NCI-H1930 (cell line): ENCODE results near the gene AQP12B.
"Not testable (repeated sequence)": the region's sequence is repeated elsewhere in the genome, so short reads cannot be mapped to it uniquely, and the experiment has no call there.

ENCODE experiments used
- DNase-seq, 2 experiments: peaks; one replicate each; lab custom pipeline; 2025; lab: John Stamatoyannopoulos, UW

Gene AQP12B

GRCh38 chr2:240683329-240683979 is 769 bp upstream of the AQP12B start:
- not testable (repeated sequence) for DNase-seq

- not testable (repeated sequence) for DNase-seq
These were observed 2.5 kb downstream of the AQP12B start for GRCh38 chr2:240680185-240680584.

GRCh38 chr2:240678909-240679308 is 3.8 kb downstream of the AQP12B start:
- DNase-seq, result not testable (repeated sequence)

DNA sequence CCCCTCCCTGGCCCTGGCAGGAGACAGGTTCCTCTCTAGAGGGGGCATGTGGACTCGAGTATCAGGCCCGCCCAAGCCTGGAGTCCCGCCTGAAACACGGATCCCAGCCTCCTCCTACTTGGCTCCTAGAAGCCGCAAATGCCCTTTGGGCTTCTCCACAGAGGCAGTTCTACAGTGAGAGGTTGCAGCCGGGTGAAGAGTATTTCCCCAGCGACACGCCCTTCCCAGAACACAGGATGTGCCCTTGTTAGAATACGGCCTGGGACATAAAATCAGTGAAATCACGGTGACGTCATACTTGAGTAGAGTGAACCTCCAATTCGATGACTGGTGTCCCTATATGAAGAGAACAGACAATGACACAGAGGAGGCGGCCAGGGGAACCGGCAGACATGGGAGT is 4.6 kb downstream of the AQP12B start:
- not testable (repeated sequence) for DNase-seq

- not testable (repeated sequence) for DNase-seq
These were observed 7.3 kb downstream of the AQP12B start for GRCh38 chr2:240675345-240675744.

- not testable (repeated sequence) for DNase-seq
These were observed 8.1 kb downstream of the AQP12B start for GRCh38 chr2:240674461-240675184.

- DNase-seq, result peak in 1 of 2 experiments; percentile 3
These were observed 9.9 kb downstream of the AQP12B start for GRCh38 chr2:240672701-240673190.

- no peak for DNase-seq
These were observed 10.5 kb downstream of the AQP12B start for GRCh38 chr2:240672076-240672700.

- DNase-seq, result no peak
These were observed 11.7 kb downstream of the AQP12B start for GRCh38 chr2:240670950-240671349.

DNA sequence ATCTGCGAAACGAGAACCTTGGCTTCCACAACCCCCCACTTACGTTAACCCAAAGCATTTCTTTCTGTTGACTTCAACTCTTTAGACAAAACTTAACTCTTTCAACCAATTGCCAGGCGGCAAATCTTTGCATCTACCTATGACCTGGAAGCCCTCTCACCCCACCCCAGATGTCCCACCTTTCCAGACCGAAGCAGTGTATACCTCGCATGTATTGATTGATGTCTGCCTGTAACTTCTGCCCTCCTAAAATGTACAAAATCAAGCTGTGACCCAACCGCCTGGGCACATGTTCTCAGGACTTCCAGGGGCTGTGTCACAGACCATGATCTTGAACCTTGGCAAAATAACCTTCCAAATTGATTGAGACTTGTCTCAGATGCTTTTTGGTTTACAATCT is 12.3 kb downstream of the AQP12B start:
- no peak for DNase-seq

DNA sequence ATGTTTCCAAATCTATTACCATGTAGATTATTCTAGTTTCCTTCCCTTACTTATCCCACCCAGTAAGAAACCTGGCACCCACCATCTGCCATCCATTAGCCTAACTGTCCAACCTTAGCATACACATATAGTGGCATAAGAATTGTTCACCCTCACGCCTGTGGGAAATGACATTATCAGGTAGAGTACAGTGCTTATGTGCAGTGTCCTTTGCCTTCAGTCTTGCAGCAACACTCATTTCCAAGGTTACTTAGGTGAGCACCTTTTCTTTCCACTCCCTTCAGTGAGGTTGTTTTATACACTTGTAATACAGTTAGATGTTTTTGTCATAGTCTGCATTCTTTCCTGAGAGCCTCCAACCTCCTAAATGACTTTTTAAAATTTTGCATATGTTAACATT is 18.1 kb downstream of the AQP12B start:
- no peak for DNase-seq

GRCh38 chr2:240663546-240664190 is 19.0 kb downstream of the AQP12B start:
- no peak for DNase-seq

DNA sequence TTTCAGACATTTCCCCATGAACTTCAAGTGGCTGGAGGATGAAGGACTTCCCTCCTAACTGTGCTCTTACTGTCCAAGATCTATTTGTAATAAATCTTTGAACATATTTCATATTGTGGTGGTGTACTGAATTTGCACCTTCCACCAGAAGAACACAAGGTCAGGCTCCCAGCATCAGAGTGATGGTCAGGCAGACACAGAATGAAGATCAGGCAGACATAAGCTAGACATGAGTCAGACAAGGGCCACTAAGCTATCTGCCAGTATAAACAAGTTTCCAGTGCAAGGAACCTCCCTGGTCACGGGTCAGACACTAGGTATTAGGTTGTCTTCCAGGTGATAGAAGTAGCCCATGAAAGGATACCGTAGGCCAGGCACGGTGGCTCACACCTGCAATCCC is 20.0 kb downstream of the AQP12B start:
- DNase-seq, result no peak

DNA sequence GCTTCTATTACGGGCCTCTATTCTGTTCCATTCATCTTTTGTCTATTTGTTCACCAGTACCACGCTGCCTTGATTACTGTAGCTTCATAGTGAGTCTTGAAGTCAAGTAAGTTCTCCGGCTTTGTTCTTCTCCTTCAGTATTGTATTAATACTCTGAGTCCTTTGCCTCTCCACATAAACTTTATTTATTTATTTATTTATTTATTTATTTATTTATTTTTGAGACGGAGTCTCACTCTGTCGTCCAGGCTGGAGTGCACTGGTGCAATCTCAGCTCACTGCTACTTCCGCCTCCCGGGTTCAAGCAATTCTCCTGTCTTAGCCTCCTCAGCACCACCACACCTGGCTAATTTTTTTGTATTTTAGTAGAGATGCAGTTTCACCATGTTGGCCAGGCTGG is 22.8 kb downstream of the AQP12B start:
- DNase-seq, result not testable (repeated sequence)

DNA sequence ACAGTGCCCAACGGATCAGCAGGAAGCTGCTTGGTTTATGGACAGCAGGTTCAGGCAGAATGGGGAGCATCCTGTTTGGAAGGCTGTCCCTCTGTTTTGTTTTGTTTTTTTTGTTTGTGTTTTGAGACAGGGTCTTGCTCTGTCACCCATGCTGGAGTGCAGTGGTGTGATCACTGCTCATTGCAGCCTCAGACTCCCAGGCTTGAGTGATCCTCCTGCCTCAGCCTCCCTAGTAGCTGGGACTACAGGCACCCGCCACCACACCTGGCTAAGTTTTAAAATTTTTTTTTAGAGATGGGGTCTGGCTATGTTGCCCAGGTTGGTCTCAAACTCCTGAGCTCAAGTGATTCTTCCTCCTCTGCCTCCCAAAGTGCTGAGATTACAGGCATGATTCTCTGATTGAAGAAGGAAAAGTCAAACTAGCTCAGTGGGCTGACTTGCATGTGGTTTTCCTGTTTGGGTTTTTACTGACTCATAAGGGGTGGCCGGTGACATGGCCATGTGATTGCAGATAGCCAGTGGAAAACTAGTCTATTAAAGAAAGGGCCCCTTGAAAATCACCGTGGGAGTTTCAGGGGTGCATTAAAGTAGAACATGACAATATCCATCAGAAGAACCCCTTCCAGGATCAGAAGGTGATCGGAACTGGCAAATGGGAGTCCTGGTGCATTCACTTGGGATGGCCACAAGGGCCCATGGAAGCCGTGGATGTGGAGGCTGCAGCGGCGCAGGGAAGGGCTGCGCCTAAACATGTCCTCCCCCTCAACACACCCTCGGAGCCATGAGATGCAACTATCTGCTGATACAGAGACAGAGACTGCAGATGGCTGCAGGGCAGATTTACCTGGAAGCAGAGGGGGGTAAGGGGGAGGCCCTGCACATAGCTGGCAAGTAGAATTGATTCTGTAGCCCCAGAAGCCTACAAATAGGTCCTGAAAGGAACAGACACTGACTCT is 26.5 kb downstream of the AQP12B start:
- DNase-seq, result no peak

DNA sequence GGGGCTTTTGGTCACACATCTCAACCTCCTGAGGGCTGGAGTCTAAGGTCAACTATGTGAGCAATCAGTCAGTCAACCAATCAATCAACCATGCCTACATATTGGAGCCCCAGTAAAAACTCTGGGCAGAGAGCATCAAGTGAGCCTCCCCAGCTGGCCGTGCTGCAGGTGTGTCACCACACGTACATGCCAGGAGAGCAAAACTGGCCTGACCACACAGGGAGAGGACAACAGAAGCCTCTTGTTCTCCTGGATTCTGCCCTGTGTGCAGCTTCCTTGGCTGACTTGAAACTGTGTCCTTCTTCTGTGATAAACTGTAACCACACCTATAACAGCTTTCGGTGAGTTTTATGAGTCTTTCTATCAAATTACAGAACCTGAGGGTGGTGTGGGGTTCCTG is 31.5 kb downstream of the AQP12B start:
- DNase-seq, result no peak

DNA sequence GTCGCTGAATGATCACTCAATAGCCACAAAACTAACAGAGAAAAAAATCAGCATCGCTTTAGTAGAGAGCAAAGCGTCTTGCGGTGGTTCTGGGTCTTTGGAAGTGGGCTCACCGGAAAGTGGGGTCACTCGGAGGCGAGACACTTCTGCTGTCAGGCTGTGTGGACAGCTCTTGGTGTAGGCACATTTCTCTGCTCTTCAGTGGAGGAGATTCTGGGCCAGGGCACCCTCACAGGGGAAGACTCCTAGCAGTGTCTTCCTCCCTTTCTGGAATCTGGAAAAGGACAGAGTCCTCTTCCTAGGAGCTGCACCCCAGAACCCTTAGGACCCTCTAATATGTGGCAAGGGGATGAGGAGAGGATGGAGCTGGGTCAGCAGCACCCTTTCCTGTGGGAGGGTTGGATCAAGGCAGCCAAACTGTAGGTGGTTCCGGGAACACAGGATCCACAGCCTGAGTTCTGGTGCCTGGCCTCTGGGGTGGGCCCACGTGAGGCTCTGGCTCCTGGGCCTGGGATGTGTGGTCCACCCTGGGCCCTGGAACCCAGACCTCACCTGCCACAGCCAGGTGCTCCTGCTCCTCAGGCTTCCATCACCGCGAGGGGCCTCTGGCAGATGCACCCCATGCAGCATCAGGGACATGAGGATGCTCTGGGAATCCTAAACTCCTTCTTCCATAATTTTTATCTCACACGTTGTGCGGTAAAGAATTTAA is 32.3 kb downstream of the AQP12B start:
- DNase-seq, result no peak

DNA sequence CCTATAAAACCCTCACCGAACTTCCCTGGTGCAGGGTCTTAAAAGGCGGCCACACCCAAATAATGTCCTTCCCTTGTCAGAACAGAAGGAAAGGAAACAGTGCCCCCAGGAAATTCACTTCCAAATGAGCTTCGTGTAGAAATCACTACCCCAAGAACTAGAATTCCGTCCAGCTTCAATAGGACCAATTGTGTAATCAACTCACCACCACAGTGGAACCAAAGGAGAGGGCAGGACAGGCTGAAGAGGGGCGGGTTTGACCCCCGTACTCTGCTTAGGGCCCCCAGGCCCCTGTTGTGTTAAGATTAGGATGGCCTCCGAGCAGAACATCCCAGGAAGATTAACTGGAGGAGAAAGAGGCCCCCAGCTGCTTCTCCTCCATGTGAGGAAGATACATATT is 33.4 kb downstream of the AQP12B start:
- DNase-seq, result no peak

DNA sequence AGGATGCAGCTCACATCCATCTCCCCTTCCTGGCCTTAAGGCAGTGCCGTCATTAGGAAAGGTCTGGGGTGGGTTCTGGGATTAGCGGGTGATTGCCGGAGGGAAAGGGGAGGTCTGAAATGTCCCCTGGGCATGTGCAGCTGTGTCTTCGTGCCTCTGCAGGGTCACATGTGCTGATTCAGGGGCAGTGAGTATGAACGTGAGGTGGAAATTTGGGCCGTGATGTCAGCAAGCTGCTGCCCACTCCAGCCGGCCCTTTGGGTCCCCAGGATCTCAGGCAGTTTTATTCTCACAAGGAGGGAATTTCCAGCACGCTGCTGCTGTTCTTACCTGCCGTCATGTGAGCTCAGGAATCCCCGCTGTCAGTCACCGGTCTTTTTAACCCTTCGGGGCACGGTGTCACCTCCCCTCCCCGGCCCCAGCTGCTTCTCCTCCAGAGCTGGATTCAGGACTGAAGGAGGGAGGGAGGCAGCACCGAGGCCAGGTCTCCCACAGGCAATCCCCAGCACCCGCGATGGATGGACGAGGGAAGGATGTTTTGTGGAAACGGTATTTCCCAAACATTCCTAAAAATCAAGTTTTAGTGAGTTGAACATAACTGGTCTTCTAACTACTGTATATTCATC is 33.9 kb downstream of the AQP12B start:
- DNase-seq, result no peak

- DNase-seq, result no peak
These were observed 34.5 kb downstream of the AQP12B start for GRCh38 chr2:240648155-240648649.
